GM18951 (cell line): ENCODE results near the gene MAD1L1.

ENCODE experiments used
- POLR2A ChIP-seq: IDR thresholded peaks from 4 replicates; pipeline ENCODE4 v1.6.1; 2011; ENCODE audit warnings: mild to moderate bottlenecking; ENCODE audit not compliant: insufficient read length, insufficient read depth; ENCODE audit errors: extremely low read depth
- in situ Hi-C: fragments of 300-500 bp; cut with MboI; formaldehyde crosslinking; loops from one replicate; pipeline ENCODE4 v1.12.0; 2022; ENCODE audit warnings: low sequenced_read_pairs, mixed read lengths, inconsistent platforms; ENCODE audit not compliant: unreplicated experiment

MAD1L1 gene

GRCh38 chr7:1852517-1853430 lies 380.0 kb downstream of the MAD1L1 start:
- in situ Hi-C loops = no loop called here
- no peak for TF ChIP-seq POLR2A

- TF ChIP-seq POLR2A = no peak
- in situ Hi-C loops = no loop called here
These were observed 380.8 kb downstream of the MAD1L1 start for GRCh38 chr7:1851721-1852516.

GRCh38 chr7:1850976-1851571 lies 381.7 kb downstream of the MAD1L1 start:
- in situ Hi-C loops = no loop called here

GRCh38 chr7:1850111-1850975 lies 382.4 kb downstream of the MAD1L1 start:
- no peak for TF ChIP-seq POLR2A
- in situ Hi-C loops = no loop called here

More at GRCh38 chr7:1850976-1851571, 381.7 kb downstream of the MAD1L1 start:
- no peak for TF ChIP-seq POLR2A

GRCh38 chr7:1849351-1850041 lies 383.2 kb downstream of the MAD1L1 start:
- in situ Hi-C loops = no loop called here
- TF ChIP-seq POLR2A = no peak

- no peak for TF ChIP-seq POLR2A
- in situ Hi-C loops = no loop called here
These were observed 383.8 kb downstream of the MAD1L1 start for GRCh38 chr7:1848911-1849311.

- in situ Hi-C loops = no loop called here
- no peak for TF ChIP-seq POLR2A
These were observed 384.6 kb downstream of the MAD1L1 start for GRCh38 chr7:1848013-1848640.

- in situ Hi-C loops = no loop called here
- no peak for TF ChIP-seq POLR2A
These were observed 385.3 kb downstream of the MAD1L1 start for GRCh38 chr7:1847260-1848001.

GRCh38 chr7:1846331-1847065 lies 386.2 kb downstream of the MAD1L1 start:
- TF ChIP-seq POLR2A = no peak
- in situ Hi-C loops = no loop called here

- TF ChIP-seq POLR2A = no peak
- in situ Hi-C loops = no loop called here
These were observed 387.0 kb downstream of the MAD1L1 start for GRCh38 chr7:1845536-1846311.
